Occipital lobe (tissue), 2 donors: ENCODE results near the gene ALK. TPM values are rescaled to one million over a fixed set of nuclear protein-coding genes. Genes with fewer than 3 reads are reported as not detected.

Source experiments
- DNase-seq: peaks from one replicate; lab custom pipeline; 2025; lab: John Stamatoyannopoulos, UW
- total RNA-seq: library from RNA; depleted of rRNA; stranded (reverse); fragments of >200 nt; gene quantifications from one replicate; pipeline ENCODE4 v1.2.3, GENCODE V29; 2014

The ALK gene
- total RNA-seq, 1 donor from 2014 or later: 0.78 TPM

DNA sequence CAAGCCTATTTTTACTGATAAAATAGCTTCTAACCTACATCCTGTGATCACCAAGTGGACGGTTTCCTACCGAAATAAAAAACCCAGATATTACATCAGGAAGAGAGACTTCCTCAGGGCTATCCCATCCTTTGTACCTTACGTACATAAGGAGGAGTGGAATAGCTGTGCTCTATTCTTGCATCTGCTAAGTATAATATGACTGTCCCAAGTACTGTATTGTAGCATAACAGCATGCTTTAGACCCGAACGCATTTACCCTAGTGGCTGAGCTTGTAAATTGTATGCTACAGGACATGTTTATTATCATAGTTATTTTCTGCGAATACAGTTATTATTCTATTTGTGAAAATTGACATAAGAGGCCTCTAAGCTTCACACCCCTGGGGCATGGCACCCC is 503.8 kb downstream of the ALK start:
- no peak for DNase-seq

DNA sequence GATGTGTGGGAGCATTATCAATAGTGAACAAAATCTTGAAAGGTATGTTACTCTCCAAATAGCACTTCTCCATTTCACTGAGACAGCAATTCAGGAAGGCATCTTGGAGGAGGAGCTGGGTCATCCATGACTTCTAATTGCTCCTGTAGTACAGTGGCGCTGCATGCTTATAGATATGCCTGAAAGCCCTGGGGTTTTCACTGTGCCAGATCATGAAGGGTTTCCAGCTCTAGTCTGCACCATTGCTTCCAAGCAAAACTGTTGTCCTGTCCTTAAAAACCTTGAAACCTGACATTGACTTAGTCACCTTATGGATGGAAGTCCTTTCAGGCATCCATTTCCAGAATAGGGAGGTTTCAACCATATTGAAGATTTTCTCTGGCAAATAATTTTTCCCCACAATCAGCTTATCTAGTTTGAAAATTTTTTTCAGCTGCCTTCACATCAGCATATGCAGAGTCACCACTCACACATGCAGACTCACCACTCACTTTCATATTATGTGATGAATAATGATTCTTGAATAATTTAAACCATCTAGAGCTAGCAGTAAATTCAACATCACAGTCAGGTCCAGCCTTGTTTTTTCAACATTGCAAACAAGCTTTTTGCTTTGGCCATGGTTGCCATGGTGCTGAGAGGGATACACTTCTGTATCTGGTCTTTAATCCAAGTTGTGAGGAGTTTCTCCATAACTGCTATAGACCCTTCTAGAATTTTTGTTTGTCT is 509.0 kb downstream of the ALK start:
- no peak for DNase-seq

DNA sequence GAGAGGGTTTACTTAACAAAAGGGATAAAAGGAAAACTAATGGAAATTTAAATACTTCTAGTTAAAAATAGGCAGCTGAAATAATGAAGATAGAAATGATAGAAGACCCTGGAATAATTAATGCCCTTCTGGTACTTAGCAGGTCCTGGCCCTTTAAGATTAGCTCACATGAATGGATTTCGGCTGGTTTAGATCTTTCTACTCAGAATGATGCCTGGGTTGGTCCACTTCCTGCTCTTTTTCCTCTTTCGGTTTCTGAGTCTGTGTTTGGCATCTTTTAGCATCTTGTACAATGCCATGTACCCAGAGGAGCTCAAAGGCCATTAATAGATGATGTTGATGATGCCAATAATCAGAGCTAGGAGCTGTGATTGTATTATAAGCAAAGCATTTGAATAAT is 515.7 kb downstream of the ALK start:
- no peak for DNase-seq

DNA sequence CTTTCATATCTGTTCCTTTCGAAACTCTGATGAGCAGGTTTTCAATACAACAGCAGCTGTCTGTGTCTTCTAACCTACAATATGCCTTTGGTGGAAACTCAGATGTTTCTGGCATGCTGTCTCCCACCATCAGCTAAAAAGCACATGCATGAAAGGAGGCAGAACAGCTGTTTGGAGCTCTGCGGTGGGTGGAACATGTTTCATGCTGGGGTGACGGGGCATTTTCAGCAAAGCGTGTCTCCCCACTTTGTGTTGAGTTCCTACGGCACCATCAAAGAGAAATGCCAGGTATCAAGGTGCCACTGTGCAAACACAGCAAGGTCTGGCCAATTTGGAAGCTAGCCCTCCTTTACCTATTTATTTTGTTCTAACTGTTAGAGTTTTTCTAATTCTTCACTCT is 516.1 kb downstream of the ALK start:
- DNase-seq: no peak

DNA sequence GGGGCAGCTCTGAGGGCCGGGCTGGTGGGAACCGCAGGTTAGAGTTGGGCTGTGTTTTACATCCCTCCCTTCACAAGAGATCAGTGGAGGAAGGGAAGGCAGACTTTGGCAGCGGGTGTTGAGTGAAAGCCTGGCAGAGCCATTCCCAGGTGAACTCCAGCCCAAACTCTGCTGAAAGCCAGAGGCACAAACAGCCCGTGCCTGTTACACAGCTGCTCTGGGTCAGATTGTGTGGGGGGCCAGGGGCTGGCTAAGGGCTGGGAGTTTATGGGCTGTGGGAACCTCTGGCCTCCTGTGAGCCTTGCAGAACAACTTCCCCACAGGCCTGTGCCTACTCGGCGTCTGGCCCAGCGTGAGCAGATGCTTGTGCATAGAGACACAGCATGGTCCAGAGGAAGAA is 519.4 kb downstream of the ALK start:
- no peak for DNase-seq

DNA sequence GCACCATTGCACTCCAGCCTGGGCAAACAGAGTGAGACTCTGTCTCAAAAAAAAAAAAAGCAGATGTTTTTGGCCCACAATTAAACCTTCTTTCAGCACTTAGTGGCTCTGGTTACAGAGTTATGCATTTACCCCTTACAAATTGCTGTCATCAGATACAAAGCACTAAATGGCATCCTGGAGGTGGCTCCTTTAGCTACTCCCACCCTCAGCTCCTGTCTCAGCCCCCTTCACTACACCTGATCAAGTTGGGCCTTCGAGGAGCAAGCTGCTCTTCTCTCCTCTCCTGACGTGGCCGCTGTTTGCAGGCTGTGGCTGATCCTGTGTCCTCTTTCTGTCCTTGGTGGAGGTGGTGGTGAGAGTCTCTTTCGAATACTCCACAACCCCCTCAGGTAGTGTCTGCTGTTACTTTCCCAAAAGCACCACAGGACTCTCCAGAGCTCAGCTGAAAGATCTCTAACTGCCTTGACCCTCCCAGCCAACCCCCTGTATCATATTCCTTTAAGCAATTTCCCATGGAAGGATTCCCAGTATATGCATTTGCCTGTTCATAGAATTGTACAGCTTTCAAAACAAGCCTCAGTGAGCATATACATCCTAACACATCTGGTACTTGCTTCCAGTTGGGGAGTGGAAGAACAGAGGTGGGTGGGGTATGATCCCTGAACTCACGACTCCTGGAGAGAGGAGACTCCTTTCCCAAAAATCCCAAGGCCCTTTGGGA is 520.3 kb downstream of the ALK start:
- no peak for DNase-seq

DNA sequence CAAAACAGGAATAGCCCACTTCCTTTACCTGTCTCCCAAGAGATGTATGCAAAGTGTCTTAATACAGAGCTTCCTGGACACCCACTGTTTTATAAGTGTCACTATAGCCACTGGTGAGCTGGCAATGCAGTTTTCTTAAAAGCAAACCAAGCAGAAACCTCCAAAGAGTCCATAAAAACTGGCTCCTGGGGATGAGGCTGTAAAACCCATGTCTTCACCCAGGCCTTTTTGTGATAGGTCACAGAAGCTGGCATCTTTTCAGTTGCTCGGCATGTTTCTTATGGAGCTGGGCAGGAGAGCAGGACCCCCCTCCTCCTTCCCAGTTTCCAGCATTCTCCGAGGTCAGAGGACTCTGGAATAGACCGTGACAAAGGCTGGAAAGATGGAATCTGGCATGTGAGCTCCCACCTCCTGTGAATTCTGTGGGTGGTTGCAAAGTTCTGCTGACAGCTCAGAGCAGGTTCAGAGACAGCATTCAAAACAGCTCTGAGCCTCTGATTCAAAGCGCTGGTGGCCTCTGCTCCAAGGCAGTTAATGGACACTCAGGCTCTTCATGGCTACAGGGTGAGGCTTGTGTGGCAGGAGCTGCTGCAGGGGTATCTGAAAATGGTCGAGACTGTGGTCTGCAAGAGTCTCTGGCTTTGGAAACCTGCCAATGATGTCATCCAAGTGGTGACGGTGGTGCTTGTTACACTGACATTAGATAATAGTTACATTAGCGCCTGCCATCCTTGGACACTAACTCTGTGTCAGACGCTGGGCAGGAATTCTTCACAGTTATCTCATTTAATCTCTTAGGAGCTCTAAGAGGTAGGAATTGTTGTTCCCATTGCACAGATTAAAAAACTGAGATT is 522.8 kb downstream of the ALK start:
- DNase-seq: no peak

DNA sequence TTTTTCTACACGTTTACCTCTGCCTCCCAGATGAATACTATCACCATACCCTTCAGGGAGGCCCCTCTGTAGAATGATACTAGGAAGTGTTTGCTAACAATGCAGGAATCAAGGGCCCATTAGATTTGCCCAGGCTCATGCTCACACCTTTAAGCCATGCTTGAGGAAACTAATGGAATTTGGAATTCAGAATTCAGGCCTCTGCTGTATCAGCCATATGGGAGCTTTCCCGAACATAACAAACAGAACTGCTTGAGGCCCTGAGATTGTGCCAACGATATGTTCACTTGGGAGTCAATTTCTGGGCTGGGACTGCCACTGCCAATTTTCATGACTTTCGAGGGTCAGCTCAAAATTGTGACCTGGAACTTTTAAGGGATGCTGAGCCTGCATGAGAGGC is 523.7 kb downstream of the ALK start:
- DNase-seq: no peak

DNA sequence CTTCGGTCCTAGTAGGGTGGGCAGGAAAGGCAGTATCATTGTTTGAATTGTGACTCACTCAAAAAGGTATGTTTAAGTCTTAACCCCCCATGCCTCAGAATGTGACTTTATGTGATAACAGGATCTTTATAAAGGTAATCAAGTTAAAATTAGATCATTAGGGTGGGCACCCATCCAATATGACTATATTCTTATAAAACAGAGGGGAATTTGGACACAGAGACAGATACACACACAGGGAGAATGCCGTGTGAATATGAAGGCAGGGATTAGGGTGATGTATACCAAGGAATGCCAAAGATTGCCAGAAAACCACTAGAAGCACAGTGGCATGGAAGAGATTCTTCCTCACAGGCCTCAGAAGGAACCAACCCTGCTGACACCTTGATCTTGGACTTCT is 524.3 kb downstream of the ALK start:
- DNase-seq: no peak

DNA sequence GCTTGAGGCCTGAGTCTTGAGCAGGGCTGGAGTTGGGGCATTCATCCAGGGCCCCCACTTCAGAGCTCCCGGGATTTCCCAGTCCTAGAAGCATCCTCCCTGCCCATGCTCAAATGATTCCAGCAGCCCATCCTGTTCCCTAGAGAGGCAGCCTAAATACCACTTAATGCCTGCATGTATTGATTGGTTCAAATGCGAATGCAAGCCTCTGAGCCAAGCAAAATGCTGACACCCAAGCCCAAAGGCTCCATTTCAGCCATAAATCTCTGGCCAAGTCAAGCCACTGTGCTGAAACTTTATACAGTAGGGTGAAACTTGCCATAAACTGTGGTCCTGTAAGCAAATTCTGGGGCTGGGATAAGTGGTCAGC is 526.4 kb downstream of the ALK start:
- no peak for DNase-seq

DNA sequence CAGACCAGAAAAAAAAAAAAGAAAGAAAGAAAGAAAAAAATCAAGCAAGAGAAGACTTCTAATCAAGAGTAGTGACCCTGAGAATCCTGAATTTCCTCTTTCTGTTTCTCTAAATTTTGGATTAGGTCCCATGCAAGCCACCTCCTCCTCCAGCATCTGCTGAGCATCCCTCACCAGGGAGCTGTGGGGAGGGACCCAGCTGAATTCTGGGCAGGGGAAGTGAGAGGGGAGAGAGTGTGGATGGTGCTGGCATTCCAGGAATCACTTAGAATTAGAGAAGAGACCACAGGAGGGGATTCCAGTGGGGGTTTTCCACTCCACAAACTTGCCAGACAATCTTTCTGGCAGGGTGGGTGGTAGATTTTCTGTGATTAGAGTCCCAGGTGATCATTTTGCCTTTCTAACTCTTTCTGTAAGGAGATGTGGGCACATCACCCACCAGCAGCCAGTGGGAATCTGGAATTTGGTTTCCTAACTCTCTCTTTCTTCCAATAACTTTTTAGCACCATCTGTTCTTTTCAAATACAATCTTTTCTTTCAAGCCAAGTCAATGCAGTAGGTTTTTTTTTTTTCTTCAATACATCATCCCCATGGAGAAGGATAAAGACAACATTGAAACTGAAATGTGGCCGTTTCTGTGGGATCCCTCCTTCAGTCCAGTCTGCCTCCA is 526.9 kb downstream of the ALK start:
- DNase-seq: no peak

DNA sequence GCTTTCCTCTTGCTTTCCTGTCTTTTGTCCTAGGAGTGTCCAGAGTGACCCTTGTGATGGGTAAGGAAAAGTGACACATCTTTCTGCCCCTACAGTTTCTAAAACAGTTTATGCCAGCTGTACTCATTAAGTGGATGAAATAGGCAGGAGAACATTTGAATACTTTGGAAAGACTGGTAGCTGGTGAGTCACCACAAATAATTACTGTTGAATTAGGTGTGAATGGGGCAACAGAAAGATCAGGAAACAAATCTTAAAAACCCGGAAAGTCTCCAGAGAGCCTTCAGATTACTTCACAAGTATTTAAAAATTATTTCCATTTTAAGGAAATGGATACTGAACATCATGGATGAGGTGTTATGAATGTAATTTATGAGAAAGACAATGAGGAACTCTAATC is 527.7 kb downstream of the ALK start:
- no peak for DNase-seq

DNA sequence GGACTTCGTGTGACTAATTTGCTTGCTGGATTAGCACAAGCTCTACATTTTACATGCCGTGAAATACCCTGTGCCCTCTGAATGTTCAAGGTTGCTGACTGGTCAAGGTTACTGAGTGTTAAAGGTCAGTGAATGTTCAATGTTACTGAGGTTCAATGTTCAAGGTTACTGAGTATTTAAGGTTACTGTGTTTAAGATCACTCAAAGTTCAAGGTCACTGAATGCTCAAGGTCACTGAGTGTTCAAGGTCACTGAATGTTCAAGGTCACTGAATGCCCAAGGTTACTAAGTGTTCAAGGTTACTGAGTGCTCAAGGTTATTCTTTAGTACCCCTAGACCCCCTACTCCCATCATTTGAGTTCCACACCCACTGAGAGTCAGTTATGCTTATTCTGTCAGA is 528.6 kb downstream of the ALK start:
- no peak for DNase-seq

DNA sequence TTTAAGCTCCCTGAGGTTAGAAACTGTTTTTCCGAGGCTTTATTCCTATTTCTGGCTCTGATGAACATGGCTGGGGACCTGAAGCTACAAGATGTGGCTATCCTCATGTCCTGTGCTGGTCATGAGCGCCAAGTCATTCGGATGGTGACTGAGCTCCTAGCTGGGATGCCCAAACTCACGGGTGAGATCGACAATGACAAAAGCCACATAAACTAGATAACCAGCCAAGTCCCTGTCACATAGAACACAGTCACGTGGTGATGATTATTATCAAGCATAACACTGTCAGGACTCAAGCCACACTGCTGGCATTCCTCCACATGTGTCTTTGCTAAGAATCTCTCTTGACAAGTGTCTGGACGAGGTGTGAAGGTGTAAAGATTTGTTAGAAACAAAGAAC is 531.2 kb downstream of the ALK start:
- no peak for DNase-seq

DNA sequence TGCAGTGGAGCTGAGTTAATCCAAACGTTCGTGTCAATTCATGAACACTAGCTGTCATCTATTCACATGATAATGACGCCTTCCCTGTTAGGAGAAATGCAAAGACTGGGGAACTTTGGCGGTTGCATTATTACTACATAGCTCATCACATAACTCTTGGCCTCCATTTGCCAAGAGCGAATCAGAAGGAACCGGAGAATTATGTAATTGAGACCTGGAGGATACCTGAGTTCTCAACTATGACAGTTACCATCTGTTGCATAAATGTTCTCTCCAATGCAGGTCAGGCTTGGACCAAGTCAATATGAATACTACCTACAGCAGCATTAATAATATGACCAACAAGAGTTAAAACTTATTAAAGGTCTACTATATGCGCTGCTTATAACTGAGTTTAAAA is 531.7 kb downstream of the ALK start:
- no peak for DNase-seq

DNA sequence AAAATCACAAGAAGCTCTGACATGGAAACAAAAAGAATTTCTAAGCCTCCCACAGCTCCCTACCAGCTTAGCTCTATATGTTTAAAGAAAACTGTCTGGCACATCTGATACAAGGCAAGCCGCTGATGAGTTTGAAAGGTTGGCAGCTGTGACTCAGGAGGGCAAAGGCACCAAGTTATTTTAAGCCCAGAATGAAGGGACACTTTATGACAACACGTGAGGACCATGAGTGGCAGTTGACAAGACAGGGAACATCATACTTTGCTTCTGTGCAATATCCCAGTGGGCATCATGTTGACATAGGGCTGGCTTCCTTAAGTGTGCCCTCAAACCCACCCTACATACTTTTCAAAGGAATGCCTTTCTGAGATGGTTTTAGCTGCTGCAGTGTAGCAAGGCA is 533.3 kb downstream of the ALK start:
- no peak for DNase-seq

DNA sequence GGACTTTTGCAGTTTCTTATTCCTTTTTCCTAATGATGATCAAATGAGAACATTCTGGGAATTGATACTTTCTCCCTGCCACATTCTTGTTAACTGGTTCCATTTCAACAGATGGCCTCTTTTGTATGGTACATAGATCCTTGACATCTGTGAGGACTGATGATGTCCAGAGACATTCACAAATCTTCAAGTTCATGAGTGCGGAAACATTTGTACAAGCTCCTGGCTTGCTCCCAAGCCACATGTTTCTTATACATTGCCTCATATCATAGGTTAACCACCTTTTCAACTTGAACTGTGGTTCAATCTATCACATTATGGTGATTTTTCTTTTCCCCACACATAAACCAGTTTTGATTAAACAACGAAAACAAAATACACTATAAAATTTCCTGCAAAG is 538.9 kb downstream of the ALK start:
- DNase-seq: no peak

DNA sequence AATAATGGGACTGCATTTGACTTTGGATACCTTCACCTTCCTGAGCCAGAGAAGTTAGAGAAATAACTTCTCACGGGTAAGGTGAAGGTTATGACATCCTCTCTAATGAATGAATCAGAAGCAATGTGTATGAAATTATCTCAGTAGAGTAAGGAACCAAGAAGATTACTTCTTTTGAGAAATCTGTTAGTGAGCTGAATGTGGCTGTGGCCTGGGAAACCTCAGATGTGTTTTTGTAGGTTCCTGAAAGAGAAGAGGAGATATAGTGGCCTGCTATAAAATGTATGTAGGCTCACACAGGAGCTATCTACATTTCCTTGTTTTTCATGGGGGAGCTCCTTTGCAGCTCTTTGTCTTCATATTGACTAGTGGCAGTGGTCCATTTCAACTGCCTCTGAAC is 543.6 kb downstream of the ALK start:
- DNase-seq: no peak

DNA sequence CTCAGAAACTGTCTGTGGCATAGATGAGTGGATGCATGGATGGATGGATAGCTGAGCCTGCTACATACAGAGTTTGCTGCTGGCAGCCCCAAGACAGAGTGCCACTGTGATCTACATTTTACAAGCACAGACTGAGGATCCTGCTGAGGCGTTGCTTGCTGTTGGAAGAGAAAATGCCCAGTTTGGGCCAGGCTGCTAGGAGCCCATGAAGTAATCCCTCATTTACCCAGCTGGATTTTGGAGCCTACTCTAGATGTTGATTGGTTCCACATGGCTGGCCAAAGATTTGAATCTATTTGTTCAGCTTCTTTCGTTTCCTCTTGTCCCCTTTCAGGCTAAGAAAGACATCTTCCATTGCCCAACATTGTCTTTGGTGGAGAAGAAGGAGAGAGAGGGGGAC is 544.8 kb downstream of the ALK start:
- no peak for DNase-seq

DNA sequence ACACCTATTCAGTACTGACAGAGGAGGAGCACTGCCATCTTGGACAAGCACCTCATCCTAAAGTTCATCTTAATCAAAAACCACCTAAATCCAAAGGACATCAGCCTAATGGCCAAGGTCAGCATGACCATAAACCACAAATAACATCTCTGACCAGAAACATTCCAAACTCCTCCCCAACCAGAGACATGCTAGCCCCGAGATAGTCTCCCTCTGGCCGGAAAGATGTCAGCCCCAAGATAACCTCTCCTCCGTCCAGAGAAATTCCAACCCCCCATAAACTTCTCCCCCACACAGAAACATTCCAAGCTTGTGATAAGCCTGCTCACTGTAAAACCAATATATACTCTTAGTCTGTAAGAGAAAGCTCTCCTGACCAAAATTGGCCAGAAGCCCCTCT is 545.5 kb downstream of the ALK start:
- DNase-seq: no peak

DNA sequence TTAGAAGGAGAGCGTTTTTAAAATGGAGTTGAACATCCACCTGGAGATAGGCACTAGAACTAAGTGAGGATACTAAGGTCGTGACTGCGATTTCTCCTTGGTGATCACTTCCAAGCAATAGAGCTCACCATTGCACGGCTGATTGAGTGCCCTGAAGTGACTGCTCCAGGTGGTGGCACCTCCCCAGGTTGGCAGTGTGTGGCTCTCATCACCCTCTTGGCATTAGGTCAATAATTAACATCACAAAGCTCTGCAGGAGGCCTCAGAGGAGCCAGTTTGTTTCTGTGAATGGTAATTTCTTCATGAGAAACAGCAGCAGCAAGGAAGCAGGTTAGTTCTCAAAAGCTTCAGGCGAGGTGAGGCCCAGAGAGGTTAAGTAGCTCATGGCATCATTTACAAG is 546.6 kb downstream of the ALK start:
- DNase-seq: no peak

DNA sequence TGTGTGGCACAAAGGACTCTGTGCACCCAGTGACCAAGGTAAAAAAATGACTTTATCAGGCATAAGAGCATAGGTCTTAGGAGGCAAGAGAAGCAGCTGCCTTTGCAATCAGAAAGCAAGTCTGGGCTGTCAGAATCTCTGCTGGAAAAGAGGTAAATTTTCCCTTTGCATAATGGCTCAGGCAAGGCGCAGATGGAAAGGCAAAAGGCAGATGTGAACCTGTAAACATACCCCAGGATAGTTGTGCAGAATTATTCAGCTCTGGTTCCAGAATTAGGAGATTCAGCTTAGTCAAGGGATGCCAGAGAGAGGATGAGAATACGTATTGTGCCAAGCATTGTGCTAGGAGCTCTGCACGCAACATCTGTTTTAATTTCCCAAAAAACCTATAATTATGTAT is 547.5 kb downstream of the ALK start:
- DNase-seq: no peak
